Stimulated activated CD8-positive, alpha-beta memory T cell treated with anti-CD3 and anti-CD28 coated beads, Interleukin-2, amount 100 ng/mL, for 48 hours (primary cell): ENCODE measurements around the gene SRGAP2B.
"Not testable (repeated sequence)": the region's sequence is repeated elsewhere in the genome, so short reads cannot be mapped to it uniquely, and the experiment has no call there.

Source experiments
- DNase-seq, 2 donors: peaks; one replicate each; pipeline ENCODE4 v3.0.0-alpha.2; 2020; ENCODE audit warnings: low read depth in 2 of 2

Gene SRGAP2B

GRCh38 chr1:144900841-144901240 is 194.3 kb downstream of the SRGAP2B start:
- not testable (repeated sequence) for DNase-seq

- DNase-seq, result not testable (repeated sequence)
Measured at GRCh38 chr1:144894454-144895201, 200.5 kb downstream of the SRGAP2B start.

GRCh38 chr1:144893710-144894438 is 201.3 kb downstream of the SRGAP2B start:
- DNase-seq, result not testable (repeated sequence)

DNA sequence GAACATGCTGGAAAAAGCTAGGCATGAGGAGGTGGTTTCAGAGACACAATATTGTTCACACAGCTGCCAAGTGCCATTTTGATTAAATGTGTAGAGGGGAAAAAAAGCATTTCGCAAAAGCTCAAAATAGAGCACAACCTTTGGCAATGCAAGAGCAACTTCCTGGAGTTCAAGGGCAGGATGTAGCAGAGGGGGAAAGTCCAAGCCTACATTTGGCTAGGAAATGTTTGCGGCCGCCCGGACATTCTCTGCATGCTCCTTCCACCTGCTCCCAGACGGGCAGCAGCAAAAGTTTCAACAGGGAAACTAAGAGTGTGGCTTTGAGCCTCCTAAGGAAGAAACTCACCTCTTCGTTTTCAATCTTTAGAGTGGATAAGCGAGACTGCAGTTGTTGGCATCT is 202.1 kb downstream of the SRGAP2B start:
- DNase-seq, result not testable (repeated sequence)

- DNase-seq, result not testable (repeated sequence)
Measured at GRCh38 chr1:144889450-144890115, 205.5 kb downstream of the SRGAP2B start.

DNA sequence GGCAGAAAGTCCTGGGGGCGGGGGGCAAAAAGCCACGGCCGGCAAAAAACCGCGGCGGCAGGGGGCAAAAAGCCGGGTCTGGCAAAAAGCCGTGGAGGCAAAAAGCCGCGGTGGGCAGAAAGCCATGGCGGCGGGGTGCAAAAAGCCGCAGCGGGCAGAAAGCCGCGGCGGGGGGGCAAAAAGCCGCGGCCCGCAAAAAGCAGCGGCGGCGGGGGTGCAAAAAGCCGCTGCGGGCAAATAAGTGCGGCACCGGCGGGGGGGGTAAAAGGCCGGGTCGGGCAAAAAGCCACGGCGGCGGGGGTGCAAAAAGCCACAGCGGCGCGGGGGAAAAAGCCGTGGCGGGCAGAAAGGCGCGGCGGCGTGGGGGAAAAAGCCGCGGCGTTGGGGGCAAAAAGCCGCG is 212.1 kb downstream of the SRGAP2B start:
- DNase-seq, result not testable (repeated sequence)

GRCh38 chr1:144882343-144882742 is 212.8 kb downstream of the SRGAP2B start:
- not testable (repeated sequence) for DNase-seq

- DNase-seq, result not testable (repeated sequence)
Measured at GRCh38 chr1:144858607-144859006, 236.5 kb downstream of the SRGAP2B start.
